HG03432 (cell line): ENCODE measurements around the gene KCNIP4.

Experiments
- ATAC-seq: cut with Tn5 transposase; IDR thresholded peaks from one replicate; pipeline ENCODE4 v1.9.1; 2021; ENCODE audit warnings: mild to moderate bottlenecking, moderate library complexity; ENCODE audit not compliant: unreplicated experiment

The KCNIP4 gene

DNA sequence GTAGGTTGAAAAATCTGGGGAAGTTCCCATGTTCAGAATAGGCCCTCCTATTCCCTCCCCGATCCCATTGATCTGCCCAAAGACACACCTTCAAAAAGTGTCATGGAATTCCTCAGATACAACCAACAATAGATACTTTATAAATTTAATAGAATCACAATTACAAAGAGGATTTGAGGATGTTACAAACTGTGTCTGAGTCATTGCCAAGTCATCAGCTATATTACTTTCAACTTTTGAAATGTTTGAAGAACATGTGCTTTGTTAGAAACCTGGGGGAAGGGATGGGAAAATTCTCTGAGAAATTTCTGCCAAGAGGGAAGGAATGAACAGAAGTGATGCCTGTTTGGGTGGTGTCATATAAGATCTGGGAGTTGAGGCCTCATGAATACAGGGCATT lies 46.7 kb downstream of the KCNIP4 start:
- ATAC-seq = no peak

GRCh38 chr4:21901281-21901680 lies 47.3 kb downstream of the KCNIP4 start:
- ATAC-seq = no peak

GRCh38 chr4:21900211-21900610 lies 48.4 kb downstream of the KCNIP4 start:
- ATAC-seq = no peak

GRCh38 chr4:21898101-21898500 lies 50.5 kb downstream of the KCNIP4 start:
- ATAC-seq = no peak

DNA sequence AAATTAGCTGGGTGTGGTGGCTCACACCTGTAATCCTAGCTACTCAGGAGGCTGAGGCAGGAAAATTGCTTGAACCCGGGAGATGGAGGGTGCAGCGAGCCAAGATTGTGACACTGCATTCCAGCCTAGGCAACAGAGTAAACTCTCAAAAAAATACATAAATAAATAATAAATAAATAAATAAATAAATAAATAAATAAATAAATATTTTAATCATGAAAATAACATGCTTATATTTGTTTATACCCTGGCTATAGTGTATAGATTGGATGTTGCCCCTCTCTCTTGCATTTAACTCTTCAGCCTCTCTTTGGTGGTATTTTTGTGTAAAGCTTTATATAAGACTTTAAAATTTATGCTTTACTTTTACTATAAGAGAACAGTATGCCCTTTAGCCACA lies 51.8 kb downstream of the KCNIP4 start:
- ATAC-seq = no peak

DNA sequence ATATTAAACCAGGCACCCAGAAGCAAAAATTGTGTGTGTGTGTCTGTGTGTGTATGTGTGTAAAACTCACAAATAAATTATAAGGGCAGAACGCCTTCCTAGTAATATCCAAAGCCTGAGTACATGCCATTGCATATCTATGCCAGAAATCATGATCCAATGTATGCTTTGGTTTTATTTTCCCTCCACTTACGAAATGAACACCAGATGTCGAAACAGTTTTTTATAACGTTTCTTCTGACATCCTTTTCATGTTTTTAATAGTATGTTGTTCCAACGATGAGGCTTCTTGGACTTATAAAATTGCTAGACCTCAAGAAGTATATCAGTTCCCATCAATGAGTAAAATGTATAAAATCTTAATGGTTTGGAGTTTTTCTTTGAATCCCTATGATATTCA lies 55.4 kb downstream of the KCNIP4 start:
- no peak for ATAC-seq

GRCh38 chr4:21890231-21890630 lies 58.3 kb downstream of the KCNIP4 start:
- no peak for ATAC-seq

DNA sequence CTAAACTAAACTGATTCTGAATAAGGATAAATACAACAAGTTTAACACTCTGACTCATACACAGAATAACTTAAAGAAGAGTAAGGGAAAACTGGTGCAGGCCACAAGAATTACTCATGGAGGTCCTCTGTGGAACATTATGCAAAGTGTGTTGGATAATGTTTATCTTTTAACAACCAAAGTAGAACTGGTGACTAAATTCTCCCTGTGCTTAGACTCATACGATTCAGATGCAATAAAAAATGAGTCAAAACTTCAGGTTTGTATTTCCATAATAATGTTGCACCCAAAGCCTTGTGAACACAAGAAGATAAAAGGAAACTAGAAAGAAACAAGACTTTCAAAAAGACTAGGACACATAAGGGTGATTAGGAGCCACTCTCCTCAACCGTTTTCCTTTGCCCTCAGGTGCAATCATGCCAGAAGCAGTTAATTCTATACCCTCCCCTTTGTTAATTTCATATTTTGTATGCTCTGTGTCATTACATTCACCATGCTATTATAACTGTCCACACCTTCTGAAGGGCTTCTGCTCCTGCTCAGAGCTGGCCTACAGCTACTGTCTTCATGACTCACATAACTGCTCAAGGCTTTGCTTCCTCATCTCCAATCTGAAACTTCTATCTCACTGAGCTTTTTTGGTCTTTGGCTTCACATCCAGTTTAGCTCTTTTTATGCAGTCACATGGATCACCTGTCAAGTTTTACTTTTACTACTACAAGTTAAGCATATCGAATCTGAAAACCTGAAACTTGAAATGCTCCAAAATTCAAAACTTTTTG lies 60.2 kb downstream of the KCNIP4 start:
- ATAC-seq = peak; percentile 87

DNA sequence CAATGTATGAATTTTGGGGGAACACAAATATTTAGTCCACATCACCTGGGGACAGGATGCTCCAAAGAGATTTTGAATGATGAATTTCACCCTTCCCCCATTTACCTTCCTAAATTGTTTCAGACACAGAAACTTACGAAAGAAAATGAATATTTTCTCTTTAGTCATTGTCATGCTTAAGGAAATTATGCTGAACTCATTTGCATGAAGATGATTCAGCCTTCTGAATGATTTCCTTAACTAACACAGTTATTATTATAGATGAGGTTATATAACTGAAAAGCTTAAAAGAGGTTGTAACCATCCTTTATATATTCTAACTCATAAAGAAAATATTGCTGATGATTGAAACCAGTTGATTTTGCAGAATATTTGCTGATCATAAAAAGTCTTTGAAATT lies 61.1 kb downstream of the KCNIP4 start:
- ATAC-seq = no peak

GRCh38 chr4:21885770-21886169 lies 62.8 kb downstream of the KCNIP4 start:
- ATAC-seq = no peak

- ATAC-seq = no peak
These were observed 63.3 kb downstream of the KCNIP4 start for GRCh38 chr4:21885241-21885640.

DNA sequence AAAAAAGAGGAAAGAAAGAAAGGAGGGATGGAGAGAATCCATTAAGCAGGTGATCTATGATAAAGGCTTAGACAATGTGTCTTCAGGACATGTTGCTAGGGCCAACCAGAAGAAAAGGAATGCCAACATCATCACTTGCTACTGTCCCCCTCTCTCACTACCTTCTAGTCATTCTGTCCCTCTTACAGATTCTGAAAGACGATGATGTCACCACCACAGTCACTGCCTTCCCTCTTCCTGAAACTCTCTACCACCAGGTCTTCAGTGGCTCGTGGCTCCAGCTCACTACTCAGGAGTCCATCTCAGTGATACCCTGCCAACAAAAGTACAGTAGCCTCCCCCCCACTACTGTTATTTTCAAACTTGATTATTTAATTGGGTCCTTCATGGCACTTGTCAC lies 64.0 kb downstream of the KCNIP4 start:
- no peak for ATAC-seq

DNA sequence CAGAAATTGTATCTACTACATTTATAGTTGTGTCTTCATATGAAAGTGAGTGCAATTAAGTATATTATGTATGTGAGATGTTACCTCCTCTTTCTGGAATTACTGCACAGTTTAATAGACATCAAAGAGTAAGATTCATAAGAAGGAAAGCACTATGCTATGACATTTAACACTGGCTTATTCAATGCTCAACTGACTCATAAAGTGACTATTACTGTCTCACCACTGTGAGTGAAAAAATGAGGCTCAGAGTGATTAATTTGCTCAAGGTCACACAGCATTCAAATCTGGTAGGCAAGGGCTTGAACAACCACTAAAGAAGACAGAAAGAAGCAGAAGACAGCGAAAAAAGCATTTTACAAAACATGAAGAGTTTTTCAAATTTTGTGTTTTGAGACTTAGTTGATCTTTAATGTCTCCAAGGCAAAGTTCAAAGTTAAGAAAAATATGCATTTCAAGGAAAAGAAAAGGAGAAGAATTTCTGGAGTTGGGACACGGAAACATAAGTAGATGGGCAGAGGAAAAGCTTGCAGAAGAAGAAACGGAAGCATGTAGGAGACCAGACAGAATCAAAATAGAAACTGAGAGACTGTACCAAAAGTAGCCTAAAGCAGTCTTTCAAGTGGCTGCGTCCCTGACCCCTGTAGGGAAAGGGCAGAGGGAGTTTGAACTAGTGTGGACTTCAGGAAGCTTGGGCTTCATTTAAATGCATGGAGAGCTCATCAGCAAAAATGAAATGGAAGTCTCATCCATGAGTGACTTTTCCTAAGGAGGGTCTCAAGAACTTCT lies 66.3 kb downstream of the KCNIP4 start:
- ATAC-seq = peak; percentile 38

GRCh38 chr4:21879187-21879586 lies 69.4 kb downstream of the KCNIP4 start:
- no peak for ATAC-seq

DNA sequence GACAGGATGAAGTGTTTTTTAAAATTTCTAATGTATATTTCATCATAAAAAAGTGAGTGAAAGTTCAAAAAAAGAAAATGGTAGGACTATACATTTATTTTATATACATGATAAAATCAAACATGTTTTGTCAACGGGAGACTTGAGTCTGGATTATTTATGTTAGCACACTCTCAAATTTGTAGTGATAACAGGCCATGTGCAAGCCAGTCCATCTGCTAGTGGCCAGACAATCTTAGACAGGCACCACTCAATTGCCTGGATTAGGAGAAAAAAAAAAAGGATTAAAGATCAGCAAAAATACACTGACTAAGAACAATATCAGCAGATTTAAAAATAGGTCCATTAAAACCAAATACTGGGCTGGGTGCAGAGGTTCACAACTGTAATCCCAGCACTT lies 71.9 kb downstream of the KCNIP4 start:
- no peak for ATAC-seq

DNA sequence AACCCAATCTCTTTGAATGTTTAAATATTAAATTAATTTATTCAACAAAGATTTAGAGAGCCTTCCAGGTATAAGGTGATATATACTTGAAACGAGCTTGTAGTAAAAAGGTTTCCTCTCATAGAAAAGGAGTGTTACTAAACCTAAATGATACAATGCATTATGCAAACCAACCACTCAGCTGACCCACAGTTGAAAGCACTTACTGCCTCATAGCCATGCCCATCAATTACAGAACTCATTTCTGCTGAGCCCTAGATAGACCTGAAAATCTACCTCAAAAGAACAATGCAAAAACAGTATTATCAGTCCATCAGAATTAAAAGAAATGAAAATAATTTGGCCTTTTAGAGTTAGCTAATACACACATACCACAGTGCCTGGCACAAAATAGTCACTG lies 75.4 kb downstream of the KCNIP4 start:
- no peak for ATAC-seq

DNA sequence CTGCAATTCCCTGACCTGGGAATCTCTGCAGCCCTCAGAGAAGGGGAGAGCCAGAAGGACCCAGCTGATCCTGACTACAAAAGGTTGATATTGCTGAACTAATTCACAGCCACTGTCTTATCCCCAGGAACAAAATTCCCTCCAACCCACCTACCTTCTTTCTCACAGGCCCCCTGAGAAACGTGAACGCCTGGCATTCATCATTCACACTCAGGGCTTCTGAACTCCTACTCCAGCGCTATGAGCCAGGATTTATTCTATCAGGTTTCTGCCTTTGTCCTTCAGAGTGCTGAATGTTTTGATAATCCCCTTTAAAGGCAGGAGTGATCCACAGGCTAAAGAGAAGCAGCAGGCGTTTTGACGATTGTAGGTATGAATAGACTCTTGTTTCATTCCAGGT lies 76.5 kb downstream of the KCNIP4 start:
- ATAC-seq = no peak

GRCh38 chr4:21869978-21870745 lies 78.4 kb downstream of the KCNIP4 start:
- ATAC-seq = no peak

GRCh38 chr4:21864686-21865085 lies 83.9 kb downstream of the KCNIP4 start:
- no peak for ATAC-seq

GRCh38 chr4:21862917-21863316 lies 85.7 kb downstream of the KCNIP4 start:
- ATAC-seq = no peak

DNA sequence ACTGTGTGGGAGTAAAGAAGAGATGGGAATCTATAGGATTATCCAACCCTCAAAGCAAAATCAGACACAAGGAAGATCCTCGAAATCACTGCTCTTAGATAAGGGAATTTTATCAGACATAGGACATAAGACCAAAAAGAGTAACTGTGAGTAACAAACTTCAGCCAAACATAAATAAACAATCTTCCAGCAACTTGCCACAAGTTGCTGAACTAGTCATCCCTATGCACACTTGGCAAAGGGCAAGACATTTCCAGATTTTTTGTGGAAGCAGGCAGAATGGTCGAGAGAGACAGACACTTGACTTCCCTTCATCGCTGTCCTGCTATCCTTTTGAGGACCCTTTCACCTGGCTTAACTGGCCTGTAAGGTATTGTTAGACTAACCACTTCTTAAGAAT lies 89.6 kb downstream of the KCNIP4 start:
- ATAC-seq = no peak

DNA sequence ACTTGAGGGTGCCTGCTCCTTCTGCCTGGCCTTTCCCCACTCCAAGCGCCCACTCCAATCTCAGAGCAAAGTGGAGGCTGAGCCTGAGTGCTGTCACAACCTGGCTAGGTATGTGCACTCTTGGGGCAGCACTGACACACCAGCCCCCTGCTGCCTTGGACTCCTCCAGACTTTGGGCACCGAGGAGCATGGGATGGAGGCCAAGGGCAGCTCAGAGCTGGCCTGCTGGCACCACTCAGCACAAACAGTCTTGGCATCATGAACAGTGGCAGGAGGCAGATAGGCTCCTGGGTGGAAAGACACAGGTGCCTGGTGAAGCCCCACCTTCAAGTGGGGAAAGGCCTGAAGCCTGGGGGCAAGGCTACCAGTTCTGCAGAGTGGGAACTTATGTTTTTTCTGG lies 91.8 kb downstream of the KCNIP4 start:
- ATAC-seq = no peak
